PFSK-1 (cell line): ENCODE results near the gene SPTB.

Experiments used
- FOXP2 ChIP-seq: optimal IDR thresholded peaks from 2 replicates; pipeline ENCODE3; 2011; ENCODE audit warnings: borderline replicate concordance, control low read depth, inconsistent platforms; ENCODE audit not compliant: insufficient read depth; ENCODE audit errors: extremely low read length, extremely low read depth
- POLR2AphosphoS5 ChIP-seq: IDR thresholded peaks from 2 replicates; pipeline ENCODE4 v1.6.1; 2012; ENCODE audit warnings: low read depth, mild to moderate bottlenecking, control low read depth, low read length, moderate library complexity
- SIN3A ChIP-seq: IDR thresholded peaks from 2 replicates; pipeline ENCODE4 v1.6.1; 2012; ENCODE audit warnings: mild to moderate bottlenecking, low read length, moderate library complexity, borderline replicate concordance; ENCODE audit not compliant: insufficient read depth
- TAF1 ChIP-seq: IDR thresholded peaks from 2 replicates; pipeline ENCODE4 v1.6.1; 2012; ENCODE audit warnings: low read length, control low read depth, borderline replicate concordance; ENCODE audit not compliant: insufficient read depth
- TF ChIP-seq, protein P1 (sequence below), 2 experiments: IDR thresholded peaks; 2 replicates each; pipeline versions ENCODE4 v1.6.1 to v1.8.0; 2011 to 2012; ENCODE audit warnings: low read depth in 2 of 2, low read length in 2 of 2, control low read depth in 1 of 2, inconsistent platforms in 1 of 2, mild to moderate bottlenecking in 1 of 2, moderate library complexity in 1 of 2; ENCODE audit not compliant: insufficient read depth in 1 of 2

DNA sequence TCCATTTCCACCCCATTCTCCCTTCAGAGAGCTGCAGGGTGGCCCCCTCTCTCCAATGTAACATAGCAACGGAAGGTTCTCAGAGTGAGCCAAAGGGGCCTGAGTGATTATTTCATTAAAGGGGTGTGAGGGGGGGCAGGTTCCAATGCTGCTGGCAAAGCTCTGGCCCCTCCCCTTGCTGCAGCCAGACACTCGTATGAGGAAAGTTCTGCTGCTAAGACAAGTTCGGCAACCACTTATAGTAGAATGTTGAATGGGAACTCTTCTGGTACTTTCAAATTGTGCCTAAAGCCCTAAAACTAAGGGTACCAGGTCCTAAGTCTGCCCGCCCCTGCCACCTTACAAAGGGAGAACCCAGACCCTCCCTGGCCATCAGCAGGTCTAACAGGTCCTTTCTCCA lies 125.7 kb downstream of the SPTB start:
- no peak for TF ChIP-seq POLR2AphosphoS5
- TF ChIP-seq TAF1 = no peak
- TF ChIP-seq, protein P1, sequence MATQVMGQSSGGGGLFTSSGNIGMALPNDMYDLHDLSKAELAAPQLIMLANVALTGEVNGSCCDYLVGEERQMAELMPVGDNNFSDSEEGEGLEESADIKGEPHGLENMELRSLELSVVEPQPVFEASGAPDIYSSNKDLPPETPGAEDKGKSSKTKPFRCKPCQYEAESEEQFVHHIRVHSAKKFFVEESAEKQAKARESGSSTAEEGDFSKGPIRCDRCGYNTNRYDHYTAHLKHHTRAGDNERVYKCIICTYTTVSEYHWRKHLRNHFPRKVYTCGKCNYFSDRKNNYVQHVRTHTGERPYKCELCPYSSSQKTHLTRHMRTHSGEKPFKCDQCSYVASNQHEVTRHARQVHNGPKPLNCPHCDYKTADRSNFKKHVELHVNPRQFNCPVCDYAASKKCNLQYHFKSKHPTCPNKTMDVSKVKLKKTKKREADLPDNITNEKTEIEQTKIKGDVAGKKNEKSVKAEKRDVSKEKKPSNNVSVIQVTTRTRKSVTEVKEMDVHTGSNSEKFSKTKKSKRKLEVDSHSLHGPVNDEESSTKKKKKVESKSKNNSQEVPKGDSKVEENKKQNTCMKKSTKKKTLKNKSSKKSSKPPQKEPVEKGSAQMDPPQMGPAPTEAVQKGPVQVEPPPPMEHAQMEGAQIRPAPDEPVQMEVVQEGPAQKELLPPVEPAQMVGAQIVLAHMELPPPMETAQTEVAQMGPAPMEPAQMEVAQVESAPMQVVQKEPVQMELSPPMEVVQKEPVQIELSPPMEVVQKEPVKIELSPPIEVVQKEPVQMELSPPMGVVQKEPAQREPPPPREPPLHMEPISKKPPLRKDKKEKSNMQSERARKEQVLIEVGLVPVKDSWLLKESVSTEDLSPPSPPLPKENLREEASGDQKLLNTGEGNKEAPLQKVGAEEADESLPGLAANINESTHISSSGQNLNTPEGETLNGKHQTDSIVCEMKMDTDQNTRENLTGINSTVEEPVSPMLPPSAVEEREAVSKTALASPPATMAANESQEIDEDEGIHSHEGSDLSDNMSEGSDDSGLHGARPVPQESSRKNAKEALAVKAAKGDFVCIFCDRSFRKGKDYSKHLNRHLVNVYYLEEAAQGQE (IDR thresholded peaks at IDR 0.05; ENCODE audit: insufficient read depth in 1 of 2, low read depth in 2 of 2, low read length in 2 of 2) = no peak
- no peak for TF ChIP-seq SIN3A
- no peak for TF ChIP-seq FOXP2
